GM12892 (cell line): ENCODE data around the gene EEF2K.

Source experiments
- POLR2A ChIP-seq: IDR thresholded peaks from 2 replicates; pipeline ENCODE4 v1.6.1; 2011; ENCODE audit warnings: low read depth, low read length, control low read depth
- POLR2AphosphoS5 ChIP-seq: IDR thresholded peaks from 2 replicates; pipeline ENCODE4 v1.6.1; 2011; ENCODE audit warnings: low read depth, low read length, control low read depth
- TAF1 ChIP-seq: IDR thresholded peaks from 2 replicates; pipeline ENCODE4 v1.6.1; 2011; ENCODE audit warnings: low read depth, mild to moderate bottlenecking, control low read depth, low read length, borderline replicate concordance

- TF ChIP-seq POLR2A = no peak
- TF ChIP-seq POLR2AphosphoS5 = no peak
- no peak for TF ChIP-seq TAF1
Measured at GRCh38 chr16:22337045-22337444, 131.0 kb downstream of the EEF2K start.
